Fibroblast of pulmonary artery (primary cell): ENCODE results near the gene SYT7.

Experiments
- DNase-seq: peaks from one replicate; pipeline ENCODE4 v3.0.0-alpha.2; 2010; ENCODE audit warnings: low read depth
- H3K4me3 ChIP-seq: replicated peaks from 2 replicates; pipeline ENCODE4 v1.5.1; 2011; ENCODE audit warnings: low read depth, mild to moderate bottlenecking, control low read depth, low read length, moderate library complexity
- CTCF ChIP-seq: IDR thresholded peaks from 2 replicates; pipeline ENCODE4 v1.5.1; 2011; ENCODE audit warnings: mild to moderate bottlenecking, control low read depth, low read length, inconsistent platforms; ENCODE audit errors: missing control alignments

Gene SYT7

GRCh38 chr11:61598886-61599868 is 18.3 kb upstream of the SYT7 start:
- no peak for TF ChIP-seq CTCF
- DNase-seq: peak; percentile 69
- H3K4me3 ChIP-seq: no peak overlapping the region

- TF ChIP-seq CTCF: no peak
- no peak for DNase-seq
Measured at GRCh38 chr11:61598374-61598773, 17.5 kb upstream of the SYT7 start.

GRCh38 chr11:61596990-61597389 is 16.1 kb upstream of the SYT7 start:
- no peak for DNase-seq
- no peak for TF ChIP-seq CTCF
- no peak overlapping the region for H3K4me3 ChIP-seq

More at GRCh38 chr11:61598374-61598773, 17.5 kb upstream of the SYT7 start:
- no peak overlapping the region for H3K4me3 ChIP-seq

GRCh38 chr11:61596542-61596941 is 15.7 kb upstream of the SYT7 start:
- no peak overlapping the region for H3K4me3 ChIP-seq
- no peak for DNase-seq

GRCh38 chr11:61594907-61595257 is 14.0 kb upstream of the SYT7 start:
- no peak overlapping the region for H3K4me3 ChIP-seq
- TF ChIP-seq CTCF: no peak
- DNase-seq: no peak

More at GRCh38 chr11:61596542-61596941, 15.7 kb upstream of the SYT7 start:
- no peak for TF ChIP-seq CTCF

- DNase-seq: no peak
- no peak for TF ChIP-seq CTCF
- no peak overlapping the region for H3K4me3 ChIP-seq
Measured at GRCh38 chr11:61593151-61593550, 12.3 kb upstream of the SYT7 start.
